HG02571 (cell line): Measurements from ENCODE around the gene NPHP4.

Experiments used
- ATAC-seq: cut with Tn5 transposase; IDR thresholded peaks from one replicate; pipeline ENCODE4 v1.9.1; 2021; ENCODE audit warnings: mild to moderate bottlenecking, moderate library complexity; ENCODE audit not compliant: unreplicated experiment

Gene NPHP4

DNA sequence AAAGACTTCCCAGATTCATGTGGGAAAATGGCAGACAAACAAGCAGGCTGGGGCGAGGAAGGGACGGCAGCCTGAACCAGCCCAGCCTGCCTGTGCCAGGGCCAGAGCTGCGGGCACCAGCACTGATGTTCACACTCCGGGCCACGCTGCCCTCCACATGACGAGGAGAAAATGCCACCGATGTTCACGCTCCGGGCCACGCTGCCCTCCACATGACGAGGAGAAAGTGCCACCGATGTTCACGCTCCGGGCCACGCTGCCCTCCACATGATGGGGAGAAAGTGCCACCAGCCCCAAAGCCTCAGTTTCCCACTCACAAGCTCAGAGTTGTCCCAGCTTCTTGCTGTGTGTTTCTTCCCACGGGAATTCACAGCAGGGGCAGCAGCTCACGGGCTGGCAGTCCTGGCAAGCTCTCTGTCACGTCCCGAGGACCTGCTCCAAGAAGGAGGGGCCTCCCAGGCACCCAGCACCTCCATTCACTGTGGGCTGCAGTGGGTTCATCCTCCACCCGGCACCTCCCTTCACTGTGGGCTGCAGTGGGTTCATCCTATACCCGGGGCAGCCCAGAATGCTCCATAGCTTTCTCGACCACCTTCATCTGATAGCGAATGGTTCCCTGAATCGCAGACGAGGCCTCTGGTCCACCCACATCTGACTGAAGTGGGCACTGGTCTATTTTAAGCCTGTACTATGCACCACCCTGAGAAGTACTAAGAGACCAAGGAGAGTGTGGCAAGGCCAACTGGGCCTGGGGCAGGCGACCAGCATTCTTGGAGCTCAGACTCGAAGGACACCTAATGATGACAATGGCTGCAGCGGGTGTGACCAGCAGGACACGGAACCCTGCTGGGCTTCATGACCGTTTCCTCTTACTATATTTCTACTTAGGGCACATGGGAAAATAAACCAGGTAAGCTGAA is 108.8 kb downstream of the NPHP4 start:
- ATAC-seq = no peak

DNA sequence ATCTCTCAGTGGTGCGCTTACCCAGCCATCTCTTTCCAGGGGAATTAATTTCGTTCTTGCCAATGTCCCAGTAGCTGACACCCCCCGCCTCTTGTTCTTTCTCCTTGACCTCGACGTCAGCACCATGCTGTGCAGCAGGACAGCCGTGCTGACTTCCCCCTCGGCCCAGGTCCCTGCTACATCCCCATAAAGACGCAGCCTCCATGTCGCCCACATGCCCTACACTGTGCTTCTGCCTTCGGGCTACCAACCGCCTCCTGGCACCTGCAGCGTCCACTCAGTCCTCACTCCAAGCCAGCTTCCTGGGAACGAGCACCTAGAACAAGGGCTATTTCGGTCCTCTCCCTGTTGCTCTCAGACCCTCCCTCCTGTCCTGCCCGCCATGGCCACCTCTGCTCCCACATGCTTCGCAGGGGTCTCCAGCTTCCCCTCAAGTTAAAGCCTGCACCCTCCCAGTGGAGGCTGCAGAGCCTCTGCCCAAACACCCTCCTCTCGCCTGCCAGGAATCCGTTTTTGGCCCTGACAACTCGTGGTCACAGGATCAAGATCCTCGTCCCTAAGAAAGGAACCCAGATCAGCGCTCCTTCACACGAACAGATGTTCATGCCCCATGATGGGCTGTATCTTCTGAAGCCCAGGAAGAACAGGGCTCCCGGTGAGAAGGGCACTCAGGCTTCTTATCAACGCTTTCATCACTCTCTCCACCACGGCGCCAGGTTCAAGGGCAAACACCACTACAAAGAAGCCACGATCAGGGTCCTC is 109.7 kb downstream of the NPHP4 start:
- no peak for ATAC-seq

DNA sequence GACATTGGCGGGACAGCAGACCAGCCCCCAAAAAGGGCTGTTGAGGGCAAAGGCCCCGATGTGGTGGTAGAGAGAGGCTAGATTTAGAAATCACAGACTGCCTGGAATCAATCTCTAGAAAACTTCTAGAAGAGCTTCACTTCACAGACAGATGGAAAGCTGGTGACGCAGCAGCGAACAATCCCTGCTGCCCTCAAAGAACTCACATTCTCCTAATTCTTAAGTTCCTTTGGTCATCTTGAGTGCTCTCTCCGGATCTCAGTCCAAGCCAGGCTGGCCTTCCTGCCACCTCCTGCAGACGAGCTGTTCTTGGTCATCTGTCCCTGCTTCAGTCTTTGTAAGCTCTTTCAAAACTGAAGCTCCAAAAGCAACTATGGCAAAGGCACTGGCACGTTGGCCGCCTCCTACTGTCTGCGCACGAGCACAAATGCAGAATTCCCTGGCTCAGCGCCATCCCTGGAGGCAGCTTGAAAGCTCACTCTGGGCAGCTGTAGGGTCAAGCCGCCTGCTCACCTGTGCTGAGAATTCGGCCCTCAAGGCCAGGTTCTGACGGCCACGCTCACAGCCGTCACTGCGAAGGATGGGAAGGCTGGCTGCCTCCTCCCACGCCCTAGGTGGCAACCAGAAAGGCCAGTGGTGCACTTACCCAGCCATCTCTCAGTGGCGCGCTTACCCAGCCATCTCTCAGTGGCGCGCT is 110.6 kb downstream of the NPHP4 start:
- ATAC-seq = no peak

DNA sequence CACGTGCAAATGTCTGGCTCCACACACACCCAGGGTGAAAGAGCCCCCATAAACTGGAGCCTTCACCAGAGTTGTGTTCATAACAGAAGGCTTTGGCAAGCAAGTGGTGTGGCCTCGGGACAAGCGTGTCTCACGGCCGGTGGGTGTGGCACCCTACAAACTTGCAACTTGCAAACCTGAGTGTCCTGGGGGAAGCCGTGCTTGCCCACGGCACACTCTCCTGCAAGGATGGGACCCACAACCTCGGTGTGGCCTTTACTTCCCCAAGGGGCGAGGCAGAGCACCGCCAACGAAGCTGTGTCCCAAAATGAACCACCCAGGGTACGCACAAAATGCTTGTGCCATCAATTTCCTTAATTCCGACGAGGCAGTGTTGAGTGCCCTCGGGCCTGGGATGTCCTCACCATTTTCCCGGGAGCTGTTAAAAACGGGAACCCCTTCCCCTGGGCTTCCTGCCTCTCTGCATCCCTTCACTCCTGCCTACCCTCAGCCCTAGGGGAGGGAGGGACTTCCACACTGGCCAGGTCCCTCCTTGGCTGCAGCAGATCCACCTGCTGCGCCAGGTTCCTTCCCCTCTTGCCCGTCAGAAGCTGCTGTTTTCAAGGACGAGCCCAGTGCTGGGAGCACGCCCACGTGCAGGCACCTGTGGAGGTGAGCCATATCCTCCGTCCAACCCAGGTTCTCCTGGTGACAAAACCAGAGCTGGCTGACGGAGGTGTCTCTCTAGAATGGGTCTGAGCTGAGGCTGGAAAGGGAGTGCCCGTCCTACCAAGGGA is 111.4 kb downstream of the NPHP4 start:
- ATAC-seq = no peak

DNA sequence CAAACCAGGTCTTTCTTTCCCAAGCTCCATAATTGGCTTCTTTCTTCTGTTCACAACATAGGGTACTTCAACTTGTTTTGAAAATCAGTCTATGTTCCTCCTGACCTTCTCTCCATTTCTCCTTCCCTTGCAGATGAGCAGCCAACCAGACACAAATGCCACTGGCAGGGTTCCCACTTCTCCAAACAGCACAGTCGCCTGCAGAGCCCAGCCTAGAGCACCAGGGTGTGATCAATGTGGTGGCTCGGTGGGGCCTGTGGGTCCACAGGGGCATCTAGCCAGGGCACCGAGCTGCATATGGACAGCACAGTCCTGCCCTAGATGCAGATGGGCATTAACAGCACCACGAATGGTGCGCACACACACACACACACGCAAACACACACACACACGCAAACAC is 112.8 kb downstream of the NPHP4 start:
- no peak for ATAC-seq

DNA sequence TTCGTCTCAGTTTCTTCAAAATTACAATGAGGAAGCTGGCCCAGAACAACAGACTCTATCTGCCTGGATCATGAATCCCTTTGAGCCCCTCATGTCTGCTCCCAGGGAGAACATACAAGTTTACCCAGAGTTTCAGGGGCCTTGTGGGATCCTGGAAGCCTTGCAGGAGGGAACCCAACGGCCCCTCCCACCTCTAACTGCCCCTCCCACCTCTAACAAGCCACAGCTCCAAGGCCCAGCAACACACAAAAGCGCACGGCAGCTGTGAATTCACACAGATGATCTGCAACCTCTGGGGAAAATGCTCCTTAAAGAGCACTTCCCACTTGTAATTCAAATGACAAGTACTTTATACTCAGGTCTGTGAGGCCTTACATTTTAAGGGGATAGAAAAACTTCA is 113.3 kb downstream of the NPHP4 start:
- ATAC-seq = no peak

DNA sequence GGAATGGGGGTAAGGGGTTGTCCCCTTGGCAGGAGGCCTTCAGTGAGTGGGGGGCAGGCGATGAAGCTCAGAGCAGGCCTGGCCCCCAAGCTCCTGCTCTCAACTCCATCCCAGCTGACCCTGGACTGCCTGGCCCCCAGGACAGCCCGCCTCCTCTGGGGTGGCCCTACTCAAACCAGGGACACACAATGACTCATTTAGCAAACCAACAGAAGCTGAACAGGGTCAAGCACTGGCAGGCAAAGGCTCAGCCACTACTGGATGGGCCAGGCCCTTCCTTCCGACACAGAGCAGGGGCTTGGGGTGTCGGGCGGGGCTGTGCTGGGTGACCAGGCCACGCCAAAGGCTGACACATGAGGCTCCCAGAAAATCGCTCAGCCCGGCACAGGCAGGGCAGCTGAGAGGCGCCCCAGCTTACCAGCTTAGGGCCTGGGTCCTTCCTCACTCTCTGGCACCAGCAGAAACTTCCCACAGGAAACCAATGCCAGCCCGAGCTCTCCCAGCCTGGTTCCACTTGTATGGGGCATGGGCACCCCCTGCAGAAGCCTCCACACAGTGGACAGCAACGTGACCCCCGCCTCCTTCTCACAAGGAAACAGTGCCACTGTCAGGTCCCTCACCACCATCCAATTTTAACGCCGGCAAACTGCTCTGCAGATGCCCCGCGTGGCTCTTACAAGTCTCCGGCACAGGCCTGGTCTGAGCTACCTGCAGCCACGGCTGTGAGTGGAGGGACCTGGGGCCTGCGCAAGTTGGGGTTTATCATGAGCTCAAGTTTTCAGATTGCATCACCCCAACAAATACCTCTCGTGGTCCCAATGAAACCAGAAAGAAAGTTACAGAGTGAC is 114.3 kb downstream of the NPHP4 start:
- no peak for ATAC-seq

DNA sequence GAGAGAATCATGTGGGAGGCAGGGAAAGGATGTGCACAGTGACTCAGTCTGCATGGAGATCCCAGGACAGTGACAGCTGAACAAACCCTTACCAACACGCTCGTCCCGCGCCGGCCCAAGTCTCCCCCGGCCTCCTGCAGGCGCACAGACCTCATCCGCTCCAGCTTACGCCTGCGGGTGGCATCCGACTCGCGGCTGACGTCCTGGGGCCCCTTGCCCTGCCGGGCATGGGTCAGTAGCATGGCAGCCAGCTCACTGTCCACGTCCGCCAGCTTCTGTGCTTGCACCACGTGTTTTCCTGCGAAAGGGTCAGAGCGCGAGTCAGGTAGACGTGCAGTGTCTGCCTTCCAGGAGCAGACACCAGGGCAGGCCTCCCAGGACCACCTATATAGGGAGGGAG is 115.2 kb downstream of the NPHP4 start:
- no peak for ATAC-seq

DNA sequence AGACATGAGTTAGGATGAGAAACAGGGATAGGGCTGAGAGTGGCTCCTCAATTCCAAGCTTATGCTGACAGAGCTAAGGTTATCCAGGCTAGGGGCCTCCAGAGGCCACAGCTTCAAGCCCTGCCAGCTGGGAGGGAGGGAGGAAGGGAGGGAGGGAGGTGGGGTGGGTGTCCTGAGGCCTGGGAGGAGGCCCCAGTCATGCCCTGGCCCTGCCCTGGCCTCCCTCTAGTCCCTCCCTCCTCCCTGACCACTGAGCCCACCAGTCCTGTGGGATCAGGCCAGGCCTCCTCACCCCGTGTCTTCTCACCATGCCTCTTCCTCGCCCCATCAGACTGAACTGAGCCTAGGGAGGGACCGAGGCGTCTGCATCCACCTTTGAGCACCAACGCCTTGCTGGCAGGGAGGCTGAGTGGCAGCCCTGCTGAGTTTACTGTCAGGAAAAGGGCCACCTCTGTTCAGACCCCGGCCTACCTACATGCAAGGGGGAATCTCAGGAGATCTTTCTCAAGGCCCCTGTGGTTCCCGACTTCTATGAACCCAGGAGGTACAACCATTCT is 116.1 kb downstream of the NPHP4 start:
- ATAC-seq = no peak

DNA sequence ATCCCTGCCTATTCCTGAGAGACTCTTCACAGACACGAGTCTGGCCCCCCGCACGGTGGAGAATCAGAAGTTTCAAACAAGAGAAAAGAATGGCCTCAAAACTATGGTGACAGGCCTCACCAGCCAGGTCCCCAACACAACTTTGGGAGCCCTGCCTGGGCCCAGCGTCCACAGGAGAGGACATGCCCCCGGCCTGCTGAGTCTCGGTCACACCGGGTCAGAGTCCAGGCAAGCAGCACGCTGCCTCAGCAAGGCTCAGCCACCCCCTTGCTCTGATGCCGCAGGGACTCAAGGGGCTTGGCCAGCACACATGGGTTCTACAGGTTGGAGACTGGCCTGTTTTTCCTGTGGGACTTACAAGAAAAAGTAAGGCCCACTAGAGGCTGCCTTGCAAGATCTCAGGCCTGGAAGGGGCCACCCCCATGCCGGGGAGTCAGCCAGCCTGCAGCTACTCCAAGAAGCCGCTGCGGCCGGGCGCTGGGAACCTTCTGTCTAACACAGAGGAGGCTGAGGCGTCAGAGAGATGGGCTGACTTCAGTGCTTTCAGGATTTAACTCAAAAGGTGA is 116.8 kb downstream of the NPHP4 start:
- no peak for ATAC-seq

DNA sequence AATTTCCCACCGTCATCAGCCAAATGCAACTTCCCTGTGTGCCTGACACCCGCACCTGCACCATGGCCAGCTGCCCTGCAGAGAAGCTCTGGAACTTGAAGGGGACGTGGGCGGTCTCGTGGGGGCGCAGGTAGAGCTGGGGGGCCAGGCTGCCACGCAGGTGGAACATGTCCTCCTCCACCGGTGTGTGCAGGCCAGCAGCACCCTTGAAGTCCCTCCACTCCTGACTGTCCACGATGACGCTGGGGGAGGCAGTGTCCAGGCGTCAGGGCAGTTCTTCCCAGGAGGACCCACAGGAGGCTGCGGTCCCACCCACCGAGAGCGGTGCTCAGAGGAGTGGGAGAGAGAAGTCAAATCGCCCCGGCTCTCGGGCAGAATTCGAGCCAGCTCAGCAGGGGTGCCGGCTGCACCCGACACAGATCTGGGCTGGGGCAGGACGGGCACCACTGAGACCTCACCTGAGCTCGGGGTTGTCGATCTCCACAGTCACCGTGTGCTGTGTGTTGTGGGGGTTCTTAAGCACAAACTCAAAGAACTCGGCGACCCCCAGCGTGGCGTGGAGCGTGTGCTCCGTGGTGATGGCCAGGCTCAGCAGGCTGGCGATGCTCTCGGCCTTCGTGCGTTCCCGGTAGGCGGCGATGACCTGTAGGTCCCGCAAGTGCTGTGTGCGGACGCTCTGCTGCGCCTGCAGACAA is 117.7 kb downstream of the NPHP4 start:
- no peak for ATAC-seq

DNA sequence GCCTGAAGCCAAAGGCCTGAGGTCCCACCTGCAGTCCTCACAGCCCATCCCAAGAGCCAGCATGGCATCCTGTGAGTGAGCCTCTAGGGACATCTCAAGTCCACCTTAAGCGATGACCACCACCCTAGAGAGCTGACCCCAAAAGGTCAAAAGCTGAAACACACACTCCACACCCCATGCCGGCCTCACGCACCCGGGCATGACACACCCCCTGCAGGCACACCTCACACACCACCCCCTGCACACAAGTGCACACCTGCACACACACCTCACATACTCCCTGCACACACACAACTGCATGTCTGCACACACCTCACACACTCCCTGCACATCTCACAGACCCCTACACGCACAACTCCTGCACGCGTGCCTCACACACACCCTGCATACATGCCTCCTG is 118.7 kb downstream of the NPHP4 start:
- ATAC-seq = no peak

DNA sequence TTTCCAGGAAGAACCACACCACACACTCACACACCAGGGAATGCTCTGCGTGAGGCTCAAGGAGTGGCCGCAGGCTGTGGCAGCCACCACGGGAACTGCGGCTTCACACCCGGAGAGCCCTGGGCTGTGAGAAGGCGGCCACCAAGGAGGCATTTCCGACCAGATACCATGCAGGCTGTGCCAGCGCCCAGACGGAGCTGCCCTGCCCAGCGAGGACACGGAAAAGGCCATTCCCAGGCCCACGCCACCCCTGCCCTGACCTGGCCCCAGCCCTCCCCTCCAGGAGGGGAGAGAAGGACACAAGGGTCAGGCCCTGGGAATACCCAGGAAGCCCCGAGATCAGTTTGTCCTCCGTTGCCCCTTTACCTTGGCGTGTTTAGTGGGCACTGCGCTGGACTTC is 119.3 kb downstream of the NPHP4 start:
- no peak for ATAC-seq

DNA sequence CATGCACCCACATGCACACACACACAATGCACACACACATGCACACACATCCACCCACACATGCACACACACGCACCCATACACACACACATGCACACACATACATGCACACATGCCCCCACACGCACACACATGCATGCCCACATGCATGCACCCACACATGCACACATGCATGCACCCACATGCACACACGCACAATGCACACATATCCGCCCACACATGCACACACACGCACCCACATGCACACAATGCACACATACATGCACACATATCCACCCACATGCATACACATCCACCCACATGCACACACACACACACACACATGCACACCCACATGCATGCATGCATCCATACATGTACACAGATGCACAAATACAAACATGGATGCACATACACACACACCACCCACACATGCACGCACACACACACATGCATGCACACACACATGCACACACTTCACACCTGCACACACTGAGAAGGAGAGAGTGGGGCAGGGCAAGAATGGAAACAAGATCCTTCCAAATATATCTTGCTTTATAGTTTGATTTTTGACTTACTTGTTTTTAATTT is 123.2 kb downstream of the NPHP4 start:
- ATAC-seq = no peak

DNA sequence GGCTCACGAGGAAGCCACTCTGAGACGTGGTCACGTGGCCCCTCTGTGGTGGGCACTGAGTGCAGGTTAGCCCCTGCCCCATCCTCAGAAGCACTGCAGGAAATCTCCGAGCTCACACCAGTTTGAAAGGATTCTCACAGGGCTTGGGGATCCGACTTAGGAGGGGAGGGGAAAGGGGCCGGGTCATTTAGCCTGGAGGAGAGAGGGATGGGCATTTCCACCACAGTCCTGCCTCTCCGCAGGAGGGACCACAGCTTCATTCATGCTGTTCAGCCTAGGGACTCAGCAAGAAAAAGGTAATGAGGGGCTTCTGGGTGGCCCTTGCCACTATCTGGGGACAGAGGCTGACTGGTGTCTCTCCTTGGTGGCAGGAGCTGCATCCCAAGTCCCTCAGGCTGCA is 126.5 kb downstream of the NPHP4 start:
- no peak for ATAC-seq

DNA sequence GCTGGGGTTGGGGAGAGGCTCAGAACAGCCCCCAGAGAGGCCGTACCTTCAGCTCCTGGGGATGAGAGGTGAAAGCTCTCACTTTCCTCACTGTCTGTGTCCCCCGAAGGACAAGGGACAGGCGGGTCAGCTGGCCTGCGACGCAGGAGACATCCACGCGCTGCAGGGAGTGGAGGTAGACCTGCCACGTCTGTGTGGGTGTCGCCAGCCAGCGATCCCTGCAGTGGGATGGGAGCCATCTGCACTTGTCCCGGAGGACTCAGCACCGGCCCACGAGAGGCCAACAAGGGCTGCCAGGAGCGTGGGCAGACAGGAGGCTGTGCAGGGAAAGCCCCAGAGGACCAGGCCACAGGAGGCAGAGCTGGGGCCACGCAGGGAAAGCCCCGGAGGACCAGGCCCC is 127.2 kb downstream of the NPHP4 start:
- no peak for ATAC-seq

DNA sequence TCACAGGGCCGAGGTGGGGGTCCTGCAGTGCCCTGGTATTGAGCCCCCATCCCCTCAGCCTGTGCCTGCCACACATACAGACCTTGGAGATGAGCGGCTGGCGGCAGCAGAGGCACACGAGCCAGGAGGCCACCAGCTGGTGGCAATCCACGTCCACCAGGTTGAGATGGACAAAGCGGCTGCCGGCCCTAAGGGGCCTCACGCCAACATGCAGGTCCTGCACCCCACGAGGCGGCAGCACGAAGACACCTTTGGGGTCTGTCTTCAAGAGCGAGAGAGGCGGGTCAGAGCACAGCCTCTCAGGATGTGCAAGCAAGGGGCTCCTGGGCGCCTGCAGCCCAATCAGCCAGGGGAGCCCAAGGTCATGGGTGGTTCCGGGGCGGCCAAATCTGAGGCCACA is 128.0 kb downstream of the NPHP4 start:
- ATAC-seq = no peak

DNA sequence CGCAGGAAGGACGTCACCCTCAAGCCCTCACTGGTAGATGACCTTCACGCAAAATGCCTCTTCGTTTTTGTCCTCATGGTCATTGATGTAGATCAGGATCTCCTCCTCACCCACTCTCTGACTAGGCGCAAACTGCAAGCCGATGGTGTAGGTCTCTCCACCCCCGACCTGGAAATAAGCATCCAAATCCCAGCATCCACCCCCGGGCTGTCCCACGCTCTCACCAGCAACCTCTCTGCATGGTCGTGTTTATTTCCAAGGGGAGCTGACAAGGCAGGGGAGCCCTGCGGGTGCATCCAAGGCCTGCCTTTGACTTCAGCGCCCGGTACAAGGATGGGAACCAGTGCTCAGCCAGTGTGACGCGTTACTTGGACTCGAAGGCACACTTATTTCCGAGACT is 129.0 kb downstream of the NPHP4 start:
- no peak for ATAC-seq
